GM18526 (cell line): ENCODE results near the gene FAM111B.
"Not testable (repeated sequence)": the region's sequence is repeated elsewhere in the genome, so short reads cannot be mapped to it uniquely, and the experiment has no call there.

ENCODE experiments used
- POLR2A ChIP-seq: IDR thresholded peaks from 3 replicates; pipeline ENCODE4 v1.6.1; 2011; ENCODE audit not compliant: insufficient read length; ENCODE audit errors: extremely low read depth

The FAM111B gene, protein sequence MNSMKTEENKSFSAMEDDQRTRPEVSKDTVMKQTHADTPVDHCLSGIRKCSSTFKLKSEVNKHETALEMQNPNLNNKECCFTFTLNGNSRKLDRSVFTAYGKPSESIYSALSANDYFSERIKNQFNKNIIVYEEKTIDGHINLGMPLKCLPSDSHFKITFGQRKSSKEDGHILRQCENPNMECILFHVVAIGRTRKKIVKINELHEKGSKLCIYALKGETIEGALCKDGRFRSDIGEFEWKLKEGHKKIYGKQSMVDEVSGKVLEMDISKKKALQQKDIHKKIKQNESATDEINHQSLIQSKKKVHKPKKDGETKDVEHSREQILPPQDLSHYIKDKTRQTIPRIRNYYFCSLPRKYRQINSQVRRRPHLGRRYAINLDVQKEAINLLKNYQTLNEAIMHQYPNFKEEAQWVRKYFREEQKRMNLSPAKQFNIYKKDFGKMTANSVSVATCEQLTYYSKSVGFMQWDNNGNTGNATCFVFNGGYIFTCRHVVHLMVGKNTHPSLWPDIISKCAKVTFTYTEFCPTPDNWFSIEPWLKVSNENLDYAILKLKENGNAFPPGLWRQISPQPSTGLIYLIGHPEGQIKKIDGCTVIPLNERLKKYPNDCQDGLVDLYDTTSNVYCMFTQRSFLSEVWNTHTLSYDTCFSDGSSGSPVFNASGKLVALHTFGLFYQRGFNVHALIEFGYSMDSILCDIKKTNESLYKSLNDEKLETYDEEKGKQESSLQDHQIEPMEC

DNA sequence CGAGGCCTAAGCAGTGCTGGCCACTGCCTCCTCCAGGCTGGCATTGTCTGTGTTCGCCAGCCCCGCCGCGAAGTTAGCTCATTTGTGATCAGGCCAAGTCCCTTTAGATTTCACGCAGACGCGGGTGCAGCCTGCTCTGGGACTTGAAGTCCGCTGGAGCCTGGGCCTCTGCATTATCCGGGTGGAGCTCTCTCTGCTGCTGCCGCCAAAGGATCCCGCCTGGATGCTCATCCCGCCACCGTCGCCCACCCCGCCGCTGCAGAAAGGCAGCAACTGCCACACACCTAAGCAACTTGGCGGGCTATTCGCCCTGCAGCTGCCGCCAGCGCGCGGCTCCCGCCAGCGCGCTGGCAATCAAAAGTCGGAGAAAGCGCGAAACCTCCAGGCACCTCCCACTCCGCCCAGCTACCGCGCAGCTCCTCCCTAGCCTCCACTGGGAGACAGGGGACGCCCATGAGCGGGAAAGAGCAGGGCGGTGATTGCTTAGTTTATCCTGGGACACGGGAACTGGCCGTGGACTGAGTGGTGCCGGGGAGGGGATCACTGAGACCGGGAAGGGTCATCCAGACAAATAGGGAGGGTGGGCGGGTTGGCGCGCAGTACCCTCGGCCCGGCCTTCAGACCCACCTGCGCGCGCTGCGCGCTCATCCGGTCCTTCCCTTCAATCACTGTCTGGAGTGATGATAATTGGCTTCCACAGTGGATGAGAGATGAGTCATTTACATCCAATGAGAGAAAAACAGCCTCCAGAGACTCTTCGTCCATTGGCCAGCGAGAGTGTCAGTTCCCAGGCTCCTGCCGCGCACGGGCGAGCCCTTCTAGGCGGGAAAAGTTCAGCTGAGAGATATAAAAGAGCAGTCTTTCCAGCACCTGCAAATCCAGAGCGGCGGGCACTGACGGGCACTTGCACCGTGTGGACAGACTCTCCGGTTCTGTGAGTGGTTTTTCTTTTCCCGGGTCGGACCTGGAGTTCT lies at the start of gene FAM111B:
Gene FAM111B (plus strand): TSS at position 875 of the 974 bp plus-strand sequence. CDS start 2,389 bp downstream, outside the sequence.
- TF ChIP-seq POLR2A = peak; percentile 78

DNA sequence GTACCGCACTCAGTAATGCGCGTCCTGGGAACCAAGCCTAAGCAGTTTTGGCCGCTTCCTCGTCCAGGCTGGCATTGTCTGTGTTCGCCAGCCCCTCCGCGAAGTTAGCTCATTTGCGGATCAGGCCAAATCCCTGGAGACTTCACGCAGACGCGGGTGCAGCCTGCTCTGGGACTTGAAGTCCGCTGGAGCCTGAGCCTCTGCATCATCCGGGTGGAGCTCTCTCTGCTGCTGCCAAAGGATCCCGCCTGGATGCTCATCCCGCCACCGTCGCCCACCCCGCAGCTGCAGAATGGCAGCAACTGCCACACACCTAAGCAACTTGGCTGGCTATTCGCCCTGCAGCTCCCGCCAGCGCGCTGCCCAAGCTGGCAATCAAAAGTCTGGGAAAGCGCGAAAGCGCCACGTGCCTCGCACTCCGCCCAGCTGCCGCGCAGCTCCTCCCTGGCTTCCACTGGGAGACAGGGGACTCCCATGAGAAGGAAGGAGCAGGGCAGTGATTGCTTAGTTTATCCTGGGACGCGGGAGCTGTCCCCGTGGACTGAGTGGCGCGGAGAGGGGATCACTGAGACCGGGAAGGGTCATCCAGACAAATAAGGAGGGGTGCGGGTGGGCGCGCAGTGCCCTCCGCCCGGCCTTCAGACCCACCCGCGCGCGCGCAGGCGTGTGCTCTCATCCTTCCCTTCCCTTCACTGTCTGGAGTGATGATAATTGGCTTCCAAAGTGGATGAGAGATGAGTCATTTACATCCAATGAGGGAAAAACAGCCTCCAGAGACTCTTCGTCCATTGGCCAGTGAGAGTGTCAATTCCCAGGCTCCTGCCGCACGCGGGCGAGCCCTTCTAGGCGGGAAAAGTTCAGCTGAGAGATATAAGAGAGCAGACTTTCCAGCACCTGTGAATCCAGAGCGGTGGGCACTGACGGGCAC lies 44.2 kb upstream of the FAM111B start:
- no peak for TF ChIP-seq POLR2A

DNA sequence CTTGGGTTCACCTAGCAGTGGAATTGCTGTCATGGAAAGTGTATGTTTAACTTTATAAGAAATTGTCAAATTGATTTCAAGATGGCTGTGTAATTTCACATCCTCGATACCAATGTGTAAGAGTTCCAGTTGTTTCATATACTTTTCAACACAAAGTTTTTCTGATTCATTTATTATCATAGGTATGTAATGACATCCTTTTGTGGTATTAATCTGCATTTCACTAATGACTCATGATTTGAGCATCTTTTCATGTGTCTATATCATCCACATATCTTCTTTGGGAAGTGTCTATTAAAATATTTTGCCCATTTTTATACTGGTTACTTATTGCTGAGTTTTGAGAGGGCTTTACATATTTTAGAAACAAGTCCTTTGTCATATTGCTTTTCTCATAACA lies 38.0 kb upstream of the FAM111B start:
- no peak for TF ChIP-seq POLR2A

DNA sequence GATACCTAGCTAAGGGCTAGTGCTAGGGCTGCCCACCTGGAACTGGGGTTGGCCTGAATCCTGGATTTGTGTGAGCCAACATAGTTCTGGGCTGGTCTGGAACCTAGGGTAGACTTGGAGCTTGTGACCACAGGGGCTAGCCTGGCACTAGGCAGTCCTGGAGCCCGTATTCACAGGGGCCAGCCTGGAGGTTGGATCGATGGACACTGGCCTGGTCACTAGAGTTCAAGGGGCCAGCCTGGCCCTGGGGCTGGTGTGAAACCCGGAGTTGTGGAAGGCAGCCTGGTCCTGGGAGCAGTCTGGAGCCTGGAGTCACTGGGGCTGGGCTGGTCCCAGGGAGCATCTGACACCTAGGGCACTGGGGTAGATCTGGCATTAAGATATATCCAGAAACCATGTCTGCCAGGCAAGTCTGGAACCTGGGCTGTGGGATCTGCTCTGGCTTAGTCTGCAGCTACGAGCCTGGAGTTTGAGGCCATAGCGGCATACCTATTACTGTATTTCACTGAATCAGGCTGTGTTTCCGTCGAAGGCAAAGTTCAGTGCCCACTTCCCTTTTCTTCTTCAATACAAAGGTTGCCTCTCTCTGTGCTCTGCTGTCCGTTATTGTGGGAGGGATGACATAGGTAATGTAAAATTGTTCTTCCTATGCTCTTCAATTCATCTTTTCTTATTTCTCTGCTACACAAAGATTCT lies 30.0 kb upstream of the FAM111B start:
- no peak for TF ChIP-seq POLR2A

DNA sequence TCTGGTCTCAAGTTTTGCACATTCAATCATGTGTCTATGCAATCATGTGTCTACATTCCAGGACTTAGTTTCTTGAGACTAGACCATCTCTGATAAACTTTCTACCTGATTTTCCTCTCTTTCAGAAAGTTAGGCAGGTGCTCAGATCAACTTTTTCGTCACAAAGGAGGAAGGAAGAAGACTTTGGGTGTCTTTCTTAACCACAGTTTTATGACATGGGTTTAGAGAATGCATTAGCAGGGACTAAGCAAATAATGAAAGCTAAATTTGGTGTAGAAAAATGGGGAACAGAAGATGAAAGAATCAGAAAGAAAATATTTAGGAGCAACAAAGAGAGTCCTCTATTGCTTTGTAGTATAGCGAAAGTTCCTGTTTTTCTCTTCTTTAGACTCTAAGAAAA lies 28.6 kb upstream of the FAM111B start:
- TF ChIP-seq POLR2A = no peak

DNA sequence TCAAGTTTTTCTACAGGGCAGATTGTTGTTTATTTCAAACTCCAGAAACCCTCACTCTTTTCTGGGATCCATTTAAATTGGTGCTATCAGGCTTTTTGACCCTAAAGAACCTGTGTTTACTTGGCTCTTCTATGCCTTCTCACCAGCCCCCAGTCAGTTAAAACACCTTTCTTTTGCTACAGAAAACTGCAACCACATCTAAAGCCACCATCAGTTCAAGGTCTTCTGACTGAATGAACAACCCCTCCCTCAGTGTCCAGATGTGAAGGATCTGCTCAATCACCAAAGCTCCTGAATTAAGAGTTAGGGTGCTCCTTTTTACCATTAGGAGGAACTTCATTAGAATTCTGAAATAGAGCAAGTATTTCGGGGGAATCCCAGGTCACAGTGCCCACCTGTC lies 28.0 kb upstream of the FAM111B start:
- TF ChIP-seq POLR2A = no peak

DNA sequence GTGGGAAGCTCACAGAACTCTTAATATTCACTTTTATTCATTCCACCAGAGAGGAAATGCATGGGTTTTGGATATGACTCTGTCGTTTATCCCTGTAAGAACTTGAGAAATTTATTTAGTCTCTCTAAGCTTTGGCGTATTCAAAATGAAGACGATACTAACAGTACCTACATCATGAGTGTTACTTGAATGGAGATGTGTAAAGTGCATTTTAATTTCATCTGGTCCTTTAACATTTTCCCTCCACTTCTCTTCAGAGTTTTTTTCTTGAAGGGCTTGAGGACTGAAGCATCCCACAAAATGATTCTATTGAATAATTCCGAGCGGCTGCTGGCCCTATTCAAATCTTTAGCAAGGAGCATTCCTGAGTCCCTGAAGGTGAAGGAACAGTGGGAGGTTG lies 21.0 kb upstream of the FAM111B start, which contains the start of gene GLYATL1B:
Gene GLYATL1B (plus strand): TSS at position 301 of the 400 bp plus-strand sequence. CDS start 0 bp downstream, at position 301.
- not testable (repeated sequence) for TF ChIP-seq POLR2A

DNA sequence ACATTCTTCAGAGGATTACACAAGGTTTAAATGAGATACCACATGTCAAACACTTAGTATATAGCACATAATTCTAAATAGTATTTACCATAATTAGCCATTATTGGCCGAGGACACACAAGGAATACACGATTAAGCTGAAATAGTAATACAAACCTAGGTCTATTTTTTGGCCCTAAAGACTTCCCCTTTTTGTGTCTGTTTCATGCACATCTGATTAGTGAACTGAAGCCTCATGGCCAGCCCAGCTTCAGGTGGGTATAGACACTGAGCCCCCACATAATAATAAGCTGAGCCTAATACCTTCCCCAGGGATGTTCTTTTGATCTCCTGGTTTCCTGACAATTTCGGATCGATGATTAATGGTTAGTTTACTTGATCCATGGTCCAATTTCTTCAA lies 18.9 kb upstream of the FAM111B start:
- TF ChIP-seq POLR2A = no peak

DNA sequence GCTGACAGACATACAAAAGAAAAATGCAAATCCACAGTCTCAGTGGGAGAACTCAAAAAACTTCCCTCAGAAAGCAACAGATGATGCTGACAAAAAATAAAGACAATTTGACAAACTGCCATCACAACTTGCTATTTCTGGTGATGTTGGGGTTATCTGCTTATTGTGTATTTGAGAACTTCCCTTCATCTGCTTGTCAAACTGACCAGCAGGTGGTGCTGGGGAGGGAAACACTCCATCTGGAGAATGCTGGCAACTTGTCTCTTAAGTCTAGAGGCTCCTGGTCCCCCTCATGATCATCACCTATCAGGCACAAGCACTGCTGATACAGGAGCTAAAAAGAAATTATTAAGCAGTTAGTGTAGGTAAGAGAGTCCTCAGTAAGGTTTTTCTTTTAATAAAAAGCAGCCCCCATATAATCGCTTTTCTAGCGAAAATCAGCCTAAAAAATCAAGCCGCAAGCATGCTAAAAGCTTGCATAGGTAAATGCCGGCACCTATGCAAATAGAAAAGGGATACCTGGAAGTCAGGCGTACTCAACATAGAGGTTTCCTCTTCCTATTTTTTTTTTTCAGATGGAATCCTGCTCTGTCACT lies 9.8 kb upstream of the FAM111B start:
- TF ChIP-seq POLR2A = no peak

DNA sequence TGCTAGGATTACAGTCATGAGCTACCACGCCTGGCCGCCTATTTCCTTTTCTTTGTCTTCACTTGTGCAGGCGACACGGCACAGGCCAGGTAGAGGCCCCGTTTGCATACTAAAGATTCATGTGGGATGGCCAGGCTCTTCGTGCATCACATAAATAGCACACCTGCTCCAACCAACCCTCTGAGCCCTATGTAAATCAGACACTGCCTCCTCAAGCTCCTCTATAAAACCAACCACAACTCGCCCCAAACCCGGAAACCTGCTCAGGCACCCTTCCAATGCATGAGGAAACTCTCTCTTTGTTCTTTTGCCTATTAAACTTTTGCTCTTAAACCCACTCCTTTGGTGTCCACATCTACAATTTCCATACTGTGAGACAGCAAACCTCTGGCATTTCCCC lies 9.1 kb upstream of the FAM111B start:
- peak; percentile 29 for TF ChIP-seq POLR2A

DNA sequence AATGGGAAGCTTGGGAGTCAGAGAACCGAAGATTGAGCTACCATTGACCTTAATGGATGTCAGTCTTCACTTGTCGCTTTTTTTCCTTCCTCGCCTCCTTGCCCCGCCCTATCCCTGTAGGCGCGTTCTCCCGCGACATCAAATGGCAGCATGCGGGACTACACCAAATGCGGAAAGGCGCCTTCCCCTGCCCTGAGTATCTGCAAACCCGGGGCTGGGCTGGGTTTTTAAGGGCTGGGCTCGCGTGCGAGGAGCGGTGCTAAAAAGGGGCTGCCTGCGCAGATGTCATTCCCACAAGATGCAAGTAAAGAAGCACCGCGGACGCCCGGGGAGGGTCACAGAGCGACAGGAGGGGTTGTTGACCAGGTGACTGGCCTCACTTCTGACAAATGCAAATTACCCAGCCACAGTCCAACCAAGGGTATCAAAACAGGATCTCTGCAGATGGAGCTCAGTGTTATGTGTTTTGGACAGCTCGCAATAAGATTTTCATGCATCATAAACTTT lies 4.7 kb upstream of the FAM111B start:
- TF ChIP-seq POLR2A = no peak

DNA sequence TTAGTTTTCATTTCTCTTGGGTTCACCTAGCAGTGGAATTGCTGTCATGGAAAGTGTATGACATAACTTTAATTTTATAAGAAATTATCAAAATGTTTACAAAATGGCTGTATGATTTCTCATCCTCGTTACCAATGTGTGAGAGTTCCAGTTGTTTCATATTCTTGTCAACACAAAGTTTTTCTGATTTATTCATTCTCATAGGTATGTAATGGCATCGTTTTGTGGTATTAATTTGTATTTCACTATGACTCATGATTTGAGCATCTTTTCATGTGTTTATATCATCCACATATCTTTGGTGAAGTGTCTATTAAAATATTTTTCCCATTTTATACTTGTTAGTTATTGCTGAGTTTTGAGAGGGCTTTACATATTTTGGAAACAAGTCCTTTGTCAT lies 5.5 kb downstream of the FAM111B start:
- no peak for TF ChIP-seq POLR2A

DNA sequence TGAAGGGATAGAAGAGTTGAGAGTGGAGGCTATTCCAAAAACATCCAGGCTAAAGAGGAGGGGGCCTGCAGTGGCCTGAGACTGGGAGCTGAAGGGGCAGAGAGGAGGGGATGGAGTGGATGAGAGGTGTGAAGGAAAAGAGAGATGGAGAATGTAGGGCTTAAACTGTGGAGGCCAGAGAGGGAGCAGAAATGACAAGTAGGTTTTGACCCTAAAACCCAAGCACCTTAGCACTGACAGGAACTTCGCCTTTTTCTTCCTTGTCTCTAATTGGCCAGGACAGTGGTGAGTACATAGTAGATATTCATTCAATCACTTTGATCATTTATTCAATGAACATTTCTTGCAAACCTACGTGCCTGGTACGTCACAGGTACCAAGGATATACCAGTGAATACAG lies 7.3 kb downstream of the FAM111B start:
- TF ChIP-seq POLR2A = no peak
